Colon (tissue), 2 donors: ENCODE data around the gene ITGA2.
A peak's percentile ranks its signal among the peaks of the same experiment; 100 is the strongest.

Experiments used
- FAIRE-seq: peaks from 2 replicates; lab custom pipeline; 2012; peaks lifted over from hg19 to GRCh38; lab: Jason Lieb, UNC
- donor health status: control.
- donor health status: control.

ITGA2 gene

GRCh38 chr5:53055365-53055764 lies 66.2 kb downstream of the ITGA2 start:
- FAIRE-seq, result no peak

GRCh38 chr5:53059281-53059680 lies 70.1 kb downstream of the ITGA2 start:
- FAIRE-seq, result no peak

- FAIRE-seq, result no peak
Measured at GRCh38 chr5:53063176-53063575, 74.0 kb downstream of the ITGA2 start.

GRCh38 chr5:53063791-53064190 lies 74.6 kb downstream of the ITGA2 start:
- FAIRE-seq, result peak; percentile 18

- no peak for FAIRE-seq
Measured at GRCh38 chr5:53066088-53066487, 76.9 kb downstream of the ITGA2 start.

- no peak for FAIRE-seq
Measured at GRCh38 chr5:53067641-53068040, 78.5 kb downstream of the ITGA2 start.

- FAIRE-seq, result no peak
Measured at GRCh38 chr5:53068291-53068836, 79.2 kb downstream of the ITGA2 start.

- no peak for FAIRE-seq
Measured at GRCh38 chr5:53069626-53070025, 80.5 kb downstream of the ITGA2 start.

- FAIRE-seq, result no peak
Measured at GRCh38 chr5:53071298-53071697, 82.1 kb downstream of the ITGA2 start.

GRCh38 chr5:53071738-53072137 lies 82.6 kb downstream of the ITGA2 start:
- no peak for FAIRE-seq

- no peak for FAIRE-seq
Measured at GRCh38 chr5:53073348-53073747, 84.2 kb downstream of the ITGA2 start.

- no peak for FAIRE-seq
Measured at GRCh38 chr5:53076014-53076583, 86.9 kb downstream of the ITGA2 start.

GRCh38 chr5:53080271-53080670 lies 91.1 kb downstream of the ITGA2 start:
- no peak for FAIRE-seq

GRCh38 chr5:53083927-53084326 lies 94.8 kb downstream of the ITGA2 start:
- no peak for FAIRE-seq

GRCh38 chr5:53084546-53085255 lies 95.5 kb downstream of the ITGA2 start:
- no peak for FAIRE-seq

- no peak for FAIRE-seq
Measured at GRCh38 chr5:53087171-53087570, 98.0 kb downstream of the ITGA2 start.

GRCh38 chr5:53087621-53088121 lies 98.5 kb downstream of the ITGA2 start:
- FAIRE-seq, result no peak

GRCh38 chr5:53089481-53089991 lies 100.4 kb downstream of the ITGA2 start:
- no peak for FAIRE-seq

GRCh38 chr5:53090229-53090628 lies 101.1 kb downstream of the ITGA2 start:
- FAIRE-seq, result no peak

GRCh38 chr5:53091289-53091688 lies 102.1 kb downstream of the ITGA2 start:
- no peak for FAIRE-seq

GRCh38 chr5:53092242-53092641 lies 103.1 kb downstream of the ITGA2 start:
- FAIRE-seq, result no peak

GRCh38 chr5:53095217-53095616 lies 106.1 kb downstream of the ITGA2 start:
- FAIRE-seq, result no peak

GRCh38 chr5:53095931-53096525 lies 106.9 kb downstream of the ITGA2 start:
- peak; percentile 68 for FAIRE-seq
